DMS53 (cell line): ENCODE measurements around the gene SNX17.

ENCODE experiments used
- DNase-seq: peaks from one replicate; lab custom pipeline; 2025; lab: John Stamatoyannopoulos, UW

Gene SNX17

DNA sequence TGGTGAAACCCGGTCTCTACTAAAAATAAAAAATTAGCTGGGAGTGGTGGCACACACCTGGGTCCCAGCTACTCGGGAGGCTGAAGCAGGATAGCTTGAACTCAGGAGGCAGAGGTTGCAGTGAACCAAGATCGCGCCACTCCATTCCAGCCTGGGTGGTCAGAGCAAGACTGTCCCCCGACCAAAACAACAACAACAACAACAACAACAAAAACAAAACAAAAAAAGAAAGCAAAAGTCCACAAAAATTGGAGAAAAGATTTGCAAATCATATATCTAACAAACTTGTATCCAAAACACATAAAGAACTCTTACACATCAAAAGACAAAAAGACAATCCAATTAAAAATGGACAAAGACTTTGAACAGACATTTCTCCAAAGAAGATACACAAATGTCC, 28.5 kb downstream of the SNX17 start:
- DNase-seq, result no peak

DNA sequence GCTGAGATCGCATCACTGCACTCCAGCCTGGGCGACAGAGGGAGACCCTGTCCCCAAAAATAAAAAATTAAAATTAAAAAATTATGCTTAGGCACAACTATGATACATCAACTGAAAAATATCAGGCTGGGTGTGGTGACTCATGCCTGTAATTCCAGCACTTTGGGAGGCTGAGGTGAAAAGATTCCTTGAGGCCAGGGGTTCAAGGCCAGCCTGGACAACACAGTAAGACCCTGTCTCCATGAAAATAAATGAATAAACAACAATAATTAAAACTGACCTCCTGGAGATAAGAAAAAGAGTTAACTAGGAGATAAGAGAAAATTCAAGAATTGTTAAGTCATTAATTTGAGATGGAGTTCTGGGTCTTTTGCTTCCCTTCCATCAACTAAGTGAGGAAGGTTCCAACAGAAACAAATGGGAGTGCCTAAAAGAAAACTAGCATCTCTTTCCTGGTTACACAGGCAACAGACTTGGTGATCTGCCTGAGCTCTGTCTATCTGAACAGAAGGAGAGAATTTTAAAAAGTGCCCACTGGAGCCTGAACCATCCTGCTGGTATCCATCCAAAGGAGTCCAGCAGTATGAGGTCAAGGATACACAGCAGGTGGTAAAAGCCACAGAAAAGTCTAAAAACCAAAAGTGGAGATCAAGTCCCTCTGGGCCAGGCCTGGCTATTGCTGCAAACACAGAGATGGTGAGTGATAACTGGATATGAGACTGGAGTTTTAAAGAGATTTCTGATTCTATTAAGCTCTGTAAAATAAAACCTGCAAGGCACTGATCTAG, 30.1 kb downstream of the SNX17 start:
- DNase-seq, result no peak

DNA sequence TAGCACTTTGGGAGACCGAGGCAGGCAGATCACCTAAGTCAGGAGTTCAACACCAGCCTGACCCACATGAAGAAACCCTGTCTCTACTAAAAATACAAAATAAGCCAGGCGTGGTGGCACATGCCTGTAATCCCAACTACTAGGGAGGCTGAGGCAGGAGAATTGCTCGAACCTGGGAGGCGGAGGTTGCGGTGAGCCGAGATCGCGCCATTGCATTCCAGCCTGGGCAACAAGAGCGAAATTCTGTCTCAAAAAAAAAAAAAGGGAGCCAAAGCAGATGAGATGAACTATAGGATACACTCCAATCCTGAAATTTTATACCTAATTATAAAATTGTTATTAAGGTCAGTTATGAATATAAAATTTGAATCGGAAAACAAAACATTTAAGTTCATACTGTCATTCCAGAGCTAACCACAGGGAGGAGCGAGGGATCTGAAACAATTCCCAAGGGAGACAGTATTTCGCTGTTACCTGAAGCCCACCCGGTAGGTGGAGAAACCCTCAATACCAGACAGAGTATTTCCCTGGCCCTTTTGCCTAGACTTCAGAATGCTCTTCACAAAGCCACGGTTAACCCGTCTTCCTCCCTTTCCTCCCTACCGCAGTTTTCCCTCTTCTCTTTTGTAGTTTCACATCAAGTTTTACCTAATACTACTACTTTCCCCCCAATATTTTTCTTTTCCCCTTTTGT, 37.5 kb downstream of the SNX17 start:
- DNase-seq, result peak; percentile 59

DNA sequence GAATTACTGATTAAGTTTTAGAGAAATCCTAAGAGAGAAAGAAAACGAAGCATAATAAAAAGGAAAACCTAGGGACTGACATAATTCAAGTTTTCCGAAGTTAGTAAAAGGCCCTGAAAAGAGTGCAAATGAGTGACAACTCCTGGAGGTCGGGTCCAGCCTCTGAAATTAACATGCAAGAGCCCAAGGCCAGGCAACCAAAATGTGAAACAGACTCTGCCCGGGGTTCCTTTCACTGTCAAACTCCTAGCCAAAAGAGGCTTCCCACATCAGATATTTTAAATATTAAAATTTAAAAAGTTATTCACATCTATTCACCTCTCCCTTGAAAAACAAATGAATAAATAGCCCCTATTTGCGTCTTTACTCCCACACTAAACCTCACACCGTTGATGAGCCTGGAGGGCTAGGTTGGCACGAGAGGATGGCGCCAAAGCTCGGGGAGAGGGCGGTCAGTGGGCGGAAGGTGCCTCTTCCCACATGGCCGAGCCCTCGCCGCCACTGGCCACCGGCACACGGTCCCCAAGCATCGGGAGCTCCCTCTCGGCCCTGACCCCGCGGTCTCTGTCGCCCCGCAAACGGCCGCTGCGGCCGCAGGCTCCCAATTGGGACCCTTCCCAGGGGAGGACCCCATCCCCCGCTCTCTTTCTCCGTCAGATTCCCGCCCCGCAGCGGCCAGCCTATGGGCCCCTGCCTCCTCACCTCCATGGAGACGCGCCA, 38.3 kb downstream of the SNX17 start:
- DNase-seq, result peak; percentile 63

DNA sequence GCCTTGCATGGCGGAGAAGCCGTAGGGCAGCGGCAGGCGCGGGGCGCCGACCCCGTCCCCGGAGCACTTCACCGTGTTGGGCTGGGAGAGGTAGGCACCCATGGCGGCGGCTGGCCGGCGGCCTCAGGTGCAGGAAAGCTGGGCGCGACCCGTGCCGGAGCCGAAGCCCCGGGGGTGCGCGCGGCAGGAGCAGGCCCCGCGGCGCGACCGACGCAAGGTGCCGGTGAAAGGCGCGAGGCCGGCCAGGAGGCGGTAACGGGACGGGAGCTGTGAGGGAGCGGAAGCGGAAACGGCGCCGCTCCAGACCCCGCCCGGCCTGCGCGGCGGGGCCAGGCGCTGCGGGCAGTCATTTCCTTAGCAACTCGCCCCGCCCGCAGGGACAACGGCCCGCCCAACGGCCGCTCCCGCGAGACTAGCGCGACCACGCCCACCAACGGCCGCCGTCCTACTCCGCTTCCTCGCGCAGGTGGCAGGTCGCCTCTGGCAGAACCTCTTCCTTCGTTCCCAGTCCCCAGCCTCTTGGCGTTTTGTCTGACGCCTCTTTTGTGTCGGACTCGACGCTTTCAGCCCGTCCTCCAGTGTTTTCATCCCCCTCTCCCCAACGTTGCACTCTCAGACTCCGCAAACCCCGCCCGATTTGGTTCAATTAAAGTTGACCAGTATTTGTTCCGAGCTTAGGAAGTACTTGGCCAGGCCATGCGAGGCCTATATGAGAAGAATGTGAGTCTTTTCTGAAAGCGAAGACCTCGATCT, 39.1 kb downstream of the SNX17 start, which contains the start of gene PPM1G:
Gene PPM1G, minus strand, starts transcription at position 271 of the 753 bp plus-strand sequence. Its CDS starts 169 bp downstream, at position 102.
- peak; percentile 97 for DNase-seq

DNA sequence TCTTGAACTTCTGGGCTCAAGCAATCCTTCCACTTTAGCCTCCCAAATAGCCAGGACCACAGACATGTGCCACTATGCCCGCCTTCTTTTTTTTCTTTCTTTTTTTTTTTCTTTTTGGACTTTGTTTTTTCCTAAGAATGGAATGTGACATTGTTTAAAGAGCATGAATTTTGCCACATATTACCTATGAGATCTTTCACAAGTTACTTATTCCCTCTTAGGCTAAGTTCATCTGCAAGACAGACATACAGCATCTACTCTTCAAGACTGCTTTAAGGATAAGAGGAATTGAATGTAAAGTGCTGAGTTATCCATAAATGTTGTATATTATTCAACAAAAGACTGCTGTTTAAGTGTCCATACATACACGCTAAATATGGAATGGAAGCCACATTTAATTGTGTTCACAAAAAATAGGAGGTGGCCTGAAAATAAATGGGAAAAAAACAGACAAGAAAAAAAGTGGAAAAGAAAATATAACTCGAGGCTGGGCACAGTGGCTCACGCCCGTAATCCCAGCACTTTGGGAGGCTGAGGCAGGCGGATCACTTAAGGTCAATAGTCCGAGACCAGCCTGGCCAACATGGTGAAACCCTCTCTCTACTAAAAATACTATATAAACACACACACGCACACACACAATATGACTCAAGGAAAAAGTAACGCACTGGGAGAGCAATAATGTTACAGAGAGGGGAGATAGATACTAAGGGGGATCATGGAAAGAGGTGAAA, 42.2 kb downstream of the SNX17 start:
- no peak for DNase-seq

DNA sequence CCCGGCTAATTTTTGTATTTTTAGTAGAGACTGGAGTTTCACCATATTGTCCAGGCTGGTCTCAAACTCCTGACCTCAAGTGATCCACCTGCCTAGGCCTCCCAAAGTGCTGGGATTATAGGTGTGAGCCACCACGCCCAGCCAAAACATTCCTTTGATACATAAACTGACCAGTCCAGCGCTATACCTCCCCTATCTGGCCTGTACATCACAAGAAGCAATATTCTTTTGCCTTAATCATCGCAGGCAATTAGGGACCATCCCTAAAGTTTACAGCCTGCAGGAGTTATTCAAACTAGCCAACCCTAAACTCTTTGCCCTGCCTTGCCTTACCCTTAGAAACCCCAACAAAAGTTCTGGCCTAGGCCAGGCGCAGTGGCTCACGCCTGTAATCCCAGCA, 45.7 kb downstream of the SNX17 start:
- DNase-seq, result no peak

DNA sequence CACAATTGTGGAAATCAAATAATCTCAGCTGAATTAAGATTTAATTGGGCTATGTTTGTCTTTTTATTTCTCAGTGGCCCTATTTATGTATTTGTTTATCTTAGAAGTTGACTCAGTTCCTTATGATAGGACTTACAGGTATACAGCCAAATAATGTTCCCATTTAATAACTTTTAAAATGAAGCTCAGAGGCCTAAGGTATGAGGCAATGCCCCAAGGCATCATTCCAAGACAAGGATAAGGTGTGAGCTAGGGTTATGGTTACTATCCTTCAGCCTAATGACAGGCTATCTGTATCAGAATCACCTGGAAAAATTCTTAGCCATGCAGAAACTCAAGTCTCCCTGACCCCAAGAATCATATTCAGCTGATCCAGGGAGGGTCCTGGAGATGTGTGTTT, 50.6 kb downstream of the SNX17 start:
- no peak for DNase-seq

DNA sequence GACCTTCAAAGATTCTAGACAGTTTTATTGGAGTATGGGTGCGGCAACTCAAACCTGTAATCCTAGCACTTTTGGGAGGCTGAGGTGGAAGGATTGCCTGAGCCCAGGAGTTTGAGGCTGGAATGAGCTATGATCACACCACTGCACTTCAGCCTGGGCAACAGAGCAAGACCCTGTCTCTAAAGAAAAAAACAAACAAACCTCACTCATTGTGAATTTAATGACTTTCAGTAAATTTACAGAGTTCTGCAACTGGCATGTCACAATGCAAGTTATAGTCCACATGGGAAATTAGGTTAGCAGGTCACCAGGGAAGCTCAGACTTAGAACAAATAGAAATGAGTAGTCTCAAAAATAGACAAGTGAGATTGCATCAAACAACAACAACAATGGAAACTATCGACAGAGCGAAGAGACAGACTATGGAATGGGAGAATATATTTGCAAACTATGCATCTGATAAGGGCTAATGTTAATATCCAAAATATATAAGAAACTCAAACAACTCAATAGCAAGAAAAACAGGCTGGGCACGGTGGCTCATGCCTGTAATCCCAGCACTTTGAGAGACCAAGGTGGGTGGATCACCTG, 51.3 kb downstream of the SNX17 start:
- DNase-seq, result no peak

DNA sequence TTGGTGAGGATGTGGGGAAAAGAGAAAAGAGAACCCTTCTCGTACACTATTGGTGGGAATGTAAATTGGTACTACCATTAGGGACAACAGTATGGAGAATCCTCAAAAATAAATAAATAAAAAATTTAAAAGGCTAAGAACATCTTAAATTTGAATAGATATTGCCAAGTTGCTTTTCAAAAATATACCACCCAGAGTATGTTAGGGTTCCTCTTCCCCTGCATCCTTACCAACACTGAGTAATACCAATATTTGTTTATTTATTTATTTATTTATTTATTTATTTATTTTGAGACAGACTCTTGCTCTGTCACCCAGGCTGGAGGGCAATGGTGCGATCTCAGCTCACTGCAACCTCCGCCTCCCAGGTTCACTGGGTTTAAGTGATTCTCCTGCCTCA, 52.5 kb downstream of the SNX17 start:
- DNase-seq, result no peak

DNA sequence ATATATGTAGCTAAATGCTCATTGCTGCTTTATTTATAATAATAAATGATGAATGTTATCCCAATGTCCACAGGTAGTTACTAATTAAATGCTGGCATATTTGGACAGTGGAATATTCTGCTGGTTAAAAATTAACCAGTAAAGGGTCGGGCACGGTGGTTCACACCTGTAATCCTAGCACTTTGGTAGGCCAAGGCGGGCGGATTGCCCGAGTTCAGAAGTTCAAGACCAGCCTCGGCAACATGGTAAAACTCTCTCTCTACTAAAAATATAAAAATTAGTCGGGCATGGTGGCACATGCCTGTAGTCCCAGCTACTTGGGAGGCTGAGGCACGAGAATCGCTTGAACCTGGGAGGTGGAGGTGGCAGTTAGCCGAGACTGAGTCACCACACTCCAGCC, 54.6 kb downstream of the SNX17 start:
- DNase-seq, result peak; percentile 24
